ENCODE measurements around the gene PIAS4. TPM values are rescaled to one million over a fixed set of nuclear protein-coding genes. Genes with fewer than 3 reads are reported as not detected.

PIAS4 gene
- total RNA-seq, 2 donors from 2014 or later, result 10.9 to 11.4 TPM

DNA sequence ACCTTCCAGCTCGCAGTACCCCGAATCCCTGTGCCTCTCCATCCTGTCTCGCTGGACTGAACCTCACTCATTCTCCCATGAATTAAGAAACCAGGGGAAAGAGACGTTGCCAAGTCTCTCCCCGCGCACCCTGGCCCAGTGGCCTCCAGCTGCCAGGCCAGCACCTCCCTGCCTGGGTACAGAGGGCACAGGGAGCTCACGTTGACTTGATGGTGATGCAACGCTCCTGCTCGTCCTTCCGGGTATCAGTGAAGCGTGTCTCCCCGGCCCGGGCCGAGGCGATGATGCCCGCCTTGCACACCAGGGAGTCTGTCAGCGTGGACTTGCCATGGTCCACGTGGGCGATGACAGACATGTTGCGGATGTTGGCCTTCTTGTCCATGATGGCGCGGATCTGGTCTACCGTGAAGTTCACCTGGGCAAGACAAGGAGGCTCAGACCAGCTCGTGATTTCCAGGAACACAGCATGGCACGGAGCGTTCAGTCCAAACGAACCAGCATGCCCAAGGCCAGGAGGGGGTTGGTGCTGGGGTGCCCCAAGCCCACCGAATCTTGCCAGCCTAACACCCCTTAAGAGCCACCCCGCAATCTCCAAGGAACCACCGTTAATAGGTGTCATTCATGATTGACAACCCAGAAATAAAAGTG, 23.5 kb upstream of the PIAS4 start:
- Histone ChIP-seq H3K4me1 (peaks cover 0 to 44% of the 10 kb centered on the region in 2 donors), H3K36me3 (peaks cover 57% of the 10 kb centered on the region), H3K27me3 (no peaks in the 10 kb centered on the region), H3K27ac (peak overlapping the region; percentile 94 to 97), H3K4me3 (peak overlapping the region; percentile 82 to 91), H3K9me3 (no peaks in the 10 kb centered on the region)
- no peak for DNase-seq (ENCODE audit: low spot score)
- TF ChIP-seq, protein P1, sequence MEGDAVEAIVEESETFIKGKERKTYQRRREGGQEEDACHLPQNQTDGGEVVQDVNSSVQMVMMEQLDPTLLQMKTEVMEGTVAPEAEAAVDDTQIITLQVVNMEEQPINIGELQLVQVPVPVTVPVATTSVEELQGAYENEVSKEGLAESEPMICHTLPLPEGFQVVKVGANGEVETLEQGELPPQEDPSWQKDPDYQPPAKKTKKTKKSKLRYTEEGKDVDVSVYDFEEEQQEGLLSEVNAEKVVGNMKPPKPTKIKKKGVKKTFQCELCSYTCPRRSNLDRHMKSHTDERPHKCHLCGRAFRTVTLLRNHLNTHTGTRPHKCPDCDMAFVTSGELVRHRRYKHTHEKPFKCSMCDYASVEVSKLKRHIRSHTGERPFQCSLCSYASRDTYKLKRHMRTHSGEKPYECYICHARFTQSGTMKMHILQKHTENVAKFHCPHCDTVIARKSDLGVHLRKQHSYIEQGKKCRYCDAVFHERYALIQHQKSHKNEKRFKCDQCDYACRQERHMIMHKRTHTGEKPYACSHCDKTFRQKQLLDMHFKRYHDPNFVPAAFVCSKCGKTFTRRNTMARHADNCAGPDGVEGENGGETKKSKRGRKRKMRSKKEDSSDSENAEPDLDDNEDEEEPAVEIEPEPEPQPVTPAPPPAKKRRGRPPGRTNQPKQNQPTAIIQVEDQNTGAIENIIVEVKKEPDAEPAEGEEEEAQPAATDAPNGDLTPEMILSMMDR (IDR thresholded peaks at IDR 0.05), result no peak

- TF ChIP-seq, protein P1 (IDR thresholded peaks at IDR 0.05), result no peak
- Histone ChIP-seq H3K27ac (peak overlapping the region; percentile 94 to 97), H3K4me1 (peaks cover 0 to 44% of the 10 kb centered on the region in 2 donors), H3K36me3 (peaks cover 52% of the 10 kb centered on the region), H3K9me3 (no peaks in the 10 kb centered on the region), H3K4me3 (peak overlapping the region; percentile 82 to 91), H3K27me3 (no peaks in the 10 kb centered on the region)
- DNase-seq (ENCODE audit: low spot score), result no peak
These were observed 23.0 kb upstream of the PIAS4 start for GRCh38 chr19:3984584-3984907.

- peaks cover 0 to 44% of the 10 kb centered on the region in 2 donors for H3K4me1 ChIP-seq
- H3K27ac ChIP-seq, result peak within 1 kb of the TSS; percentile 94 to 97
- H3K36me3 ChIP-seq, result peaks cover 46% of the 10 kb centered on the region
- no peaks in the 10 kb centered on the region for H3K27me3 ChIP-seq
- TF ChIP-seq, protein P1 (IDR thresholded peaks at IDR 0.05), result no peak
- H3K4me3 ChIP-seq, result peak within 1 kb of the TSS; percentile 82 to 91
- H3K9me3 ChIP-seq, result no peaks in the 10 kb centered on the region
- peak; percentile 90 for DNase-seq (ENCODE audit: low spot score)
These were observed 22.5 kb upstream of the PIAS4 start, which contains the start of gene EEF2 for GRCh38 chr19:3984908-3985642. Gene EEF2, minus strand, starts transcription at chr19:3985463. Its CDS starts 83 bp downstream, at chr19:3985380.

- H3K4me1 ChIP-seq, result peaks cover 0 to 44% of the 10 kb centered on the region in 2 donors
These were observed 21.8 kb upstream of the PIAS4 start for GRCh38 chr19:3985643-3986259.

DNA sequence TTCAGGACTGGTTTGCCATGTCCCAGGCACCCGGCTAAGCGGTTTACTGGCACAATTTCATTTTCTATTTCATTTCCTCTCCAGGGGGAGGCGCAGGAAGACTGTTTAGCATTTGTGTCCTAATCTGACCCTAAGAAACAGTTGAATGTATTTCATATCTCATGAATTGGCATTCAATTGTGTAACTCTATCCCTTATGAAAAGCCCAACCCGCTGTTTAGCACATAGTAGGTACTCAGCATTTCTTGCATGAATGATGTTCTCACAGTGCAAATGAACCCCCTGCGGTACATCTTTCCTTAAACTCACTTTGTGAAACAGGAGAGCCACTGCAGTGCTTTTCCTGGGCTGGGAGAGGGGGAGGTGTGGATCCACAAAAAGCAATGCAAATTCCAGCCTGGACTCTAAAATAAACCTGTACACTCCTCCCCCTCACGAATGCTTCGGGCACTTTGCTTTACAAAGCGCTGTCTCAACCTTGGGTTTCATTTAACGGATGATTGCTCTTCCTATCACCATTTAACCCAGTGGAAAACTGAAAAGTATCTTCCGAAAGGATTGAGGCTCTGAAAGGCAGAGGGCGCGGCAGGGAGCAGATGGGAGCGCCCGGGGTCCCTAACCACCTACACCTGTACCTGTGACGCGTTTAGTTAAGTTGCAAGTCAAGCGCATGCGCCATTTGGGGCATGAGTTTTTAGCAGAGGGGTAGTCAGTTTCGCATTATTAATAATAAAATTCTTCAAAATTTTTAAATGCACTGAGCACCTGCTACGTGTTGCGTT, 21.1 kb upstream of the PIAS4 start:
- Histone ChIP-seq H3K36me3 (peaks cover 33% of the 10 kb centered on the region), H3K27ac (peak overlapping the region; percentile 94 to 97), H3K4me1 (peaks cover 0 to 44% of the 10 kb centered on the region in 2 donors), H3K27me3 (no peaks in the 10 kb centered on the region), H3K9me3 (no peaks in the 10 kb centered on the region), H3K4me3 (peak overlapping the region; percentile 82 to 91)
- DNase-seq (ENCODE audit: low spot score), result no peak
- TF ChIP-seq, protein P1 (IDR thresholded peaks at IDR 0.05), result peak; percentile 35 to 77

More at GRCh38 chr19:3985643-3986259, 21.8 kb upstream of the PIAS4 start:
- Histone ChIP-seq H3K27me3 (no peaks in the 10 kb centered on the region), H3K9me3 (no peaks in the 10 kb centered on the region), H3K4me3 (peak overlapping the region; percentile 82 to 91), H3K36me3 (peaks cover 40% of the 10 kb centered on the region), H3K27ac (peak overlapping the region; percentile 94 to 97)
- TF ChIP-seq, protein P1 (IDR thresholded peaks at IDR 0.05), result no peak
- DNase-seq (ENCODE audit: low spot score), result no peak

Data from right atrium auricular region (tissue), 2 donors.